Caco-2 (cell line): ENCODE measurements around the gene ELK1. TPM values are rescaled to one million over a fixed set of nuclear protein-coding genes. Genes with fewer than 3 reads are reported as not detected.
A peak's percentile ranks its signal among the peaks of the same experiment; 100 is the strongest.

Source experiments
- Bru-seq: library from RNA; stranded (reverse); fragments of 400-500 nt; gene quantifications from one replicate; lab custom pipeline; 2021; lab: Mats Ljungman, UMichigan
- BruChase-seq, 2 experiments: library from RNA; stranded (reverse); fragments of 400-500 nt; gene quantifications; one replicate each; lab custom pipeline; 2021; lab: Mats Ljungman, UMichigan
- BruUV-seq: library from RNA; stranded (reverse); fragments of 400-500 nt; replicated peaks from 2 replicates; lab custom pipeline; 2021; lab: Mats Ljungman, UMichigan
- CTCF ChIA-PET: fragments of 300-600 bp; sonication (Branson Sonifier 250); formaldehyde crosslinking; loops from one replicate; lab custom pipeline; 2022; ENCODE audit warnings: antibody characterized with exemption; lab: Charles Lee
- POLR2A ChIA-PET: fragments of 300-600 bp; sonication (Branson Sonifier 250); formaldehyde crosslinking; loops from one replicate; lab custom pipeline; 2022; ENCODE audit warnings: antibody characterized with exemption; lab: Charles Lee
- DNase-seq, 2 experiments: peaks; one replicate each; pipeline versions ENCODE4 v3.0.0 to v3.0.0-alpha.2; 2020 to 2022
- H3K27me3 ChIP-seq: replicated peaks from 2 replicates; pipeline ENCODE4 v1.6.0; 2011; ENCODE audit warnings: low read length; ENCODE audit not compliant: control insufficient read depth, insufficient read depth
- H3K36me3 ChIP-seq: 2 replicates; pipeline ENCODE4 v1.5.1; 2011; ENCODE audit warnings: low read length; ENCODE audit not compliant: control insufficient read depth, insufficient read depth
- H3K4me1 ChIP-seq: fragments of 250-450 bp; sonication (Bioruptor Pico); 2 replicates; pipeline ENCODE4 v1.5.1; 2020; ENCODE audit warnings: mild to moderate bottlenecking
- H3K4me3 ChIP-seq: 2 replicates; pipeline ENCODE4 v1.5.1; 2011; ENCODE audit warnings: low read depth, mild to moderate bottlenecking, control low read depth, low read length
- H3K9me3 ChIP-seq: fragments of 250-450 bp; sonication (Bioruptor Pico); 2 replicates; pipeline ENCODE4 v1.5.1; 2020; ENCODE audit warnings: mild to moderate bottlenecking, moderate library complexity
- H3K27ac Mint-ChIP-seq: one replicate; pipeline ENCODE4 v1.8.0; 2022; ENCODE audit warnings: mixed read lengths; ENCODE audit not compliant: unreplicated experiment
- H3K27me3 Mint-ChIP-seq: one replicate; pipeline ENCODE4 v1.8.0; 2022; ENCODE audit warnings: mixed read lengths; ENCODE audit not compliant: insufficient read depth, unreplicated experiment
- H3K36me3 Mint-ChIP-seq: one replicate; pipeline ENCODE4 v1.8.0; 2022; ENCODE audit warnings: mild to moderate bottlenecking, mixed read lengths; ENCODE audit not compliant: insufficient read depth, unreplicated experiment
- H3K4me1 Mint-ChIP-seq: one replicate; pipeline ENCODE4 v1.8.0; 2022; ENCODE audit warnings: low read depth, mixed read lengths; ENCODE audit not compliant: unreplicated experiment
- H3K4me3 Mint-ChIP-seq: one replicate; pipeline ENCODE4 v1.8.0; 2022; ENCODE audit warnings: mild to moderate bottlenecking, moderate library complexity, mixed read lengths; ENCODE audit not compliant: unreplicated experiment
- H3K9me3 Mint-ChIP-seq: one replicate; pipeline ENCODE4 v1.8.0; 2022; ENCODE audit warnings: mixed read lengths; ENCODE audit not compliant: unreplicated experiment
- intact Hi-C: fragments of 100-400 bp; cut with micrococcal nuclease; formaldehyde crosslinking; loops from one replicate; pipeline ENCODE4 v1.10.0; 2022; ENCODE audit not compliant: unreplicated experiment
- long read RNA-seq: library from polyadenylated mRNA; stranded (forward); transcript quantifications from one replicate; pipeline ENCODE4 v2.0.0, GENCODE V29; 2022
- total RNA-seq: library from RNA; stranded (reverse); gene quantifications from 2 replicates; pipeline ENCODE4 v1.2.3, GENCODE V29; 2022
- TF ChIP-seq, protein P1 (sequence below), 2 experiments: fragments of 200-600 bp in 1 of 2; IDR thresholded peaks; 1 replicate in 1 of 2; 2 replicates in 1 of 2; pipeline versions ENCODE4 v1.5.1 to v1.8.0; 2011 to 2022; ENCODE audit warnings: antibody characterized with exemption in 1 of 2, control low read depth in 1 of 2, inconsistent platforms in 1 of 2, low read depth in 1 of 2, low read length in 1 of 2, mild to moderate bottlenecking in 1 of 2, moderate library complexity in 1 of 2; ENCODE audit not compliant: insufficient read depth in 1 of 2, severe bottlenecking in 1 of 2, unreplicated experiment in 1 of 2

The ELK1 gene, protein sequence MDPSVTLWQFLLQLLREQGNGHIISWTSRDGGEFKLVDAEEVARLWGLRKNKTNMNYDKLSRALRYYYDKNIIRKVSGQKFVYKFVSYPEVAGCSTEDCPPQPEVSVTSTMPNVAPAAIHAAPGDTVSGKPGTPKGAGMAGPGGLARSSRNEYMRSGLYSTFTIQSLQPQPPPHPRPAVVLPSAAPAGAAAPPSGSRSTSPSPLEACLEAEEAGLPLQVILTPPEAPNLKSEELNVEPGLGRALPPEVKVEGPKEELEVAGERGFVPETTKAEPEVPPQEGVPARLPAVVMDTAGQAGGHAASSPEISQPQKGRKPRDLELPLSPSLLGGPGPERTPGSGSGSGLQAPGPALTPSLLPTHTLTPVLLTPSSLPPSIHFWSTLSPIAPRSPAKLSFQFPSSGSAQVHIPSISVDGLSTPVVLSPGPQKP
- 28.9 and 29.3 TPM in 2 replicates for total RNA-seq
- Bru-seq, nascent RNA: percentile 66 among the genes with signal in this experiment
- BruChase-seq, experiment 1, labeled RNA remaining after a 2-hour chase: percentile 76 among the genes with signal in this experiment
- percentile 76 among the genes with signal in this experiment for BruChase-seq, experiment 2, labeled RNA remaining after a 6-hour chase
- long read RNA-seq, transcript ELK1-201 (6 exons, 2,695 nt): major isoform, 8 of 26 reads
- long read RNA-seq, partial matches to known transcripts: 12 of 26 reads
- long read RNA-seq, other reads (novel, unspliced or antisense): 4 of 26 reads

DNA sequence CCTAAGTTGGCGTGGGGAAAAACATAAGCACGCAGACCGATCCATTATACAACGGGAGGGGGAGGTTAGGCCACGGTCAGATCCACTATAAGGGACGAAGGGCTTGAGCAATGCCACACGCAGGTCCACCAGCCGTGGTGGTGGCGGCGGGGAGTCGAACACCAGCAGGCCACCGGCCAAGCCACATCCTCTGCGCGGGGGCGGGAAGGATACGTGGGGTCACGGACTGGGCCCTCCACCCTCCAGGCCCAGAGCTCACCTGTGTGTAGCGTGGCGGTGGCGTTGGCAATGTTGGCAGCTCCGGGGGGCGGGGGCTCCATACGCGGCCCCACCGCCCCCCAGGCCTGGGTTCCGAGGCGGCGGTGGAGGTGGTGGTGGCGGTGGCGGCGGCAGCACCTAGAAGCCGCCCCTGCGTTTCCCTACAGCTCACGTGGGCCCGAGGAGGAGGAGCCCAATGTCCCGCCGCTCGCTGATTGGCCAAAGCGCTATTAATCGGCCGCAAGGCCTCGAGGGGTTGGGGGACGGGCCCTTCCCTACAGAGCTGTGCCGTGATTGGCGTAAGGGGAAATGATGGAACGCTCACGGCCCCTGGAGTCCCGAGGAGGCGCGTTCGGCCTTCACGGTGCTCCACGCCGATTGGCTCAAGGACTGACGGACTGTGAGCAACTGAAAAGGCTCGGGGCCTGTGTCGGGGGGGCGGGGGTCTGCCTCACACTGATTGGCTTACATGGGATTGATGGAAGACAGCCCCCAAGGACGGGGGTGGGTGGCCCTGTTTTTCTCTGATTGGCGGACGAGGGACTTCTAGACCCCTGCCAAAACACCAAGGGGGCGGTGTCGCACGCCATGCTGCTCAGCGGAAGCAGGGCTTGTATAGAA lies at the start of gene ELK1:
ELK1 (minus strand) TSS at position 400 of the 879 bp plus-strand sequence. CDS start 9,122 bp downstream, outside the sequence.
- DNase-seq: peak; percentile 94 to 97
- Mint-ChIP-seq H3K27me3 (no peaks in the 10 kb centered on the region), H3K4me3 (peak within 1 kb of the TSS; percentile 89), H3K9me3 (no peaks in the 10 kb centered on the region), H3K4me1 (peaks cover 23% of the 10 kb centered on the region), H3K27ac (peak within 1 kb of the TSS; percentile 89), H3K36me3 (peaks cover 26% of the 10 kb centered on the region)
- Histone ChIP-seq H3K27me3 (no peaks in the 10 kb centered on the region), H3K9me3 (no peaks in the 10 kb centered on the region), H3K36me3 (no peaks in the 10 kb centered on the region; the same call in none of the 2 replicates), H3K4me3 (peak within 1 kb of the TSS; percentile 63), H3K4me1 (0 out of 2 replicates have a peak, but pooled peaks cover 3% of the 10 kb centered on the region)
- ChIA-PET POLR2A (interaction anchor here (0.6 to 1.1 kb wide), 4 partner anchors 45 to 1262 kb away, joined by 3 read pairs; no protein-coding TSS in a partner anchor), CTCF (interaction anchor here (0.7 kb wide), 1 partner anchor 74 kb away, joined by 3 read pairs; no protein-coding TSS in a partner anchor)
- TF ChIP-seq, protein P1, sequence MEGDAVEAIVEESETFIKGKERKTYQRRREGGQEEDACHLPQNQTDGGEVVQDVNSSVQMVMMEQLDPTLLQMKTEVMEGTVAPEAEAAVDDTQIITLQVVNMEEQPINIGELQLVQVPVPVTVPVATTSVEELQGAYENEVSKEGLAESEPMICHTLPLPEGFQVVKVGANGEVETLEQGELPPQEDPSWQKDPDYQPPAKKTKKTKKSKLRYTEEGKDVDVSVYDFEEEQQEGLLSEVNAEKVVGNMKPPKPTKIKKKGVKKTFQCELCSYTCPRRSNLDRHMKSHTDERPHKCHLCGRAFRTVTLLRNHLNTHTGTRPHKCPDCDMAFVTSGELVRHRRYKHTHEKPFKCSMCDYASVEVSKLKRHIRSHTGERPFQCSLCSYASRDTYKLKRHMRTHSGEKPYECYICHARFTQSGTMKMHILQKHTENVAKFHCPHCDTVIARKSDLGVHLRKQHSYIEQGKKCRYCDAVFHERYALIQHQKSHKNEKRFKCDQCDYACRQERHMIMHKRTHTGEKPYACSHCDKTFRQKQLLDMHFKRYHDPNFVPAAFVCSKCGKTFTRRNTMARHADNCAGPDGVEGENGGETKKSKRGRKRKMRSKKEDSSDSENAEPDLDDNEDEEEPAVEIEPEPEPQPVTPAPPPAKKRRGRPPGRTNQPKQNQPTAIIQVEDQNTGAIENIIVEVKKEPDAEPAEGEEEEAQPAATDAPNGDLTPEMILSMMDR (IDR thresholded peaks at IDR 0.05; ENCODE audit: insufficient read depth in 1 of 2, low read depth in 1 of 2, low read length in 1 of 2, severe bottlenecking in 1 of 2, unreplicated experiment in 1 of 2): peak in 1 of 2 experiments; percentile 1
- BruUV-seq: no TSS peak
- intact Hi-C loops: loop anchor here (2.0 to 10.0 kb wide), 3 partner anchors 90 to 436 kb away; partner anchors contain the start of genes ARAF, CDK16 and ZNF81

DNA sequence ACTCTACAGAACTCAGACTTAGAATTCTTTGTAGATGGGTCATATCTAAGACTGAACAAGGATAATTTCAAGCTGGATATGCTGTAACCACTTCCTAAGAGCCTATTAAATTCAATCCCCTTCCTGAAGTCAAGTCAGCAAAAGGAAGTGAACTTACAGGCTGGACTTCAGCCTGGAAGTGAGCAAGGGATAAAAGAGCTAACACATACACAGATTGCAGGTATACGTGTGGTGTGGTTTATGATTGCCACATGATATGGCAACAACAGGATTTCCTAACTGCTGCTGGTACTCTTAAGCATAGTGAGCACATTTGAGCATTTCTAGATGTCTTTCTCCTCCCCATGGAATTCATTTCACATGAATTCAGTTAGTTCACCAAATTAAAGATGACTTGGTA lies 46.8 kb upstream of the ELK1 start:
- H3K27me3 Mint-ChIP-seq: peaks cover 3% of the 10 kb centered on the region
- no peaks in the 10 kb centered on the region for H3K4me1 Mint-ChIP-seq
- no peaks in the 10 kb centered on the region for H3K36me3 Mint-ChIP-seq
- no peaks in the 10 kb centered on the region for H3K27me3 ChIP-seq
- POLR2A ChIA-PET: no interaction called here
- no peak for DNase-seq
- H3K27ac Mint-ChIP-seq: no peak overlapping the region
- intact Hi-C loops: no loop called here
- H3K4me3 Mint-ChIP-seq: no peak overlapping the region
- no TSS peak for BruUV-seq
- no peaks in the 10 kb centered on the region for H3K9me3 Mint-ChIP-seq
- H3K4me3 ChIP-seq: no peak overlapping the region
- no peaks in the 10 kb centered on the region for H3K9me3 ChIP-seq
- no peaks in the 10 kb centered on the region for H3K36me3 ChIP-seq
- CTCF ChIA-PET: no interaction called here
- H3K4me1 ChIP-seq: no peaks in the 10 kb centered on the region
- TF ChIP-seq, protein P1 (IDR thresholded peaks at IDR 0.05; ENCODE audit: insufficient read depth in 1 of 2, low read depth in 1 of 2, low read length in 1 of 2, severe bottlenecking in 1 of 2, unreplicated experiment in 1 of 2): no peak
